Stomach (tissue), 4 donors: ENCODE data around the gene IRF2.
"Not testable (repeated sequence)": the region's sequence is repeated elsewhere in the genome, so short reads cannot be mapped to it uniquely, and the experiment has no call there.

Experiments used
- CTCF ChIP-seq, 7 experiments: fragments of 450-650 bp in 4 of 7; fragments of 200-600 bp in 3 of 7; sonication (generic) in 3 of 7; IDR thresholded peaks; one replicate each; pipeline ENCODE4 v1.5.1; 2016 to 2019; ENCODE audit warnings: antibody characterized with exemption in 7 of 7, control low read depth in 2 of 7, mild to moderate bottlenecking in 1 of 7
- EP300 ChIP-seq: sonication (generic); formaldehyde crosslinking; IDR thresholded peaks from one replicate; pipeline ENCODE4 v1.6.1; 2017; ENCODE audit warnings: antibody characterized with exemption
- POLR2A ChIP-seq, 4 donors: fragments of 450-650 bp; IDR thresholded peaks; one replicate each; pipeline ENCODE4 v1.6.1; 2016; ENCODE audit warnings: antibody characterized with exemption in 4 of 4, control low read depth in 2 of 4, mild to moderate bottlenecking in 1 of 4, moderate library complexity in 1 of 4

- not testable (repeated sequence) for TF ChIP-seq CTCF (IDR thresholded peaks at IDR 0.05); POLR2A (IDR thresholded peaks at IDR 0.05); EP300
Measured at GRCh38 chr4:184339398-184340193, 134.8 kb downstream of the IRF2 start.
